B cell (primary cell): ENCODE results near the gene WFS1. TPM values are rescaled to one million over a fixed set of nuclear protein-coding genes. Genes with fewer than 3 reads are reported as not detected.

Experiments used
- ATAC-seq: fragments of 200-7000 bp; cut with Tn5 transposase; one replicate; pipeline ENCODE4 v1.10.0; 2021; ENCODE audit warnings: low read depth, mild to moderate bottlenecking, moderate number of reproducible peaks, moderate library complexity
- CTCF ChIA-PET: fragments of 350-600 bp; sonication (Branson Sonifier 250); formaldehyde crosslinking; loops from one replicate; lab custom pipeline; 2021; ENCODE audit warnings: antibody characterized with exemption, inconsistent platforms; lab: Charles Lee
- POLR2A ChIA-PET: fragments of 350-600 bp; sonication (Branson Sonifier 250); formaldehyde crosslinking; loops from one replicate; lab custom pipeline; 2021; ENCODE audit warnings: antibody characterized with exemption; lab: Charles Lee
- DNase-seq: peaks from one replicate; pipeline ENCODE4 v3.0.0; 2013
- H2AFZ ChIP-seq: 2 replicates; pipeline ENCODE4 v1.6.1; 2012; ENCODE audit warnings: mild to moderate bottlenecking, low read depth, low read length; ENCODE audit not compliant: insufficient read depth, poor library complexity, severe bottlenecking
- H3K27ac ChIP-seq, 2 donors: 1 replicate in 1 of 2; 2 replicates in 1 of 2; pipeline ENCODE4 v1.5.1; 2012 to 2013; ENCODE audit warnings: low read length in 2 of 2, mild to moderate bottlenecking in 2 of 2, moderate library complexity in 1 of 2
- H3K27me3 ChIP-seq, 4 experiments: fragments of 200-600 bp in 1 of 4; sonication (generic) in 1 of 4; replicated peaks in 1 of 4; 1 replicate in 2 of 4; 2 replicates in 2 of 4; pipeline versions ENCODE4 v1.6.1 to v1.7.0; 2013 to 2016; ENCODE audit warnings: low read length in 3 of 4, mild to moderate bottlenecking in 2 of 4, mixed read lengths in 1 of 4, moderate library complexity in 1 of 4; ENCODE audit not compliant: insufficient read depth in 4 of 4, control insufficient read depth in 3 of 4; ENCODE audit errors: control extremely low read depth in 1 of 4
- H3K36me3 ChIP-seq, 2 experiments: replicated peaks in 1 of 2; 1 replicate in 1 of 2; 2 replicates in 1 of 2; pipeline versions ENCODE4 v1.6.1 to v1.7.1; 2013; ENCODE audit warnings: low read length in 1 of 2; ENCODE audit not compliant: insufficient read depth in 2 of 2, control insufficient read depth in 1 of 2; ENCODE audit errors: control extremely low read depth in 1 of 2, extremely low read depth in 1 of 2
- H3K4me1 ChIP-seq, 2 donors: fragments of 200-600 bp in 1 of 2; sonication (generic) in 1 of 2; 1 replicate in 1 of 2; 2 replicates in 1 of 2; pipeline versions ENCODE4 v1.5.1 to v1.6.1; 2013 to 2017; ENCODE audit warnings: low read length in 2 of 2; ENCODE audit not compliant: control insufficient read depth in 2 of 2, insufficient read depth in 2 of 2
- H3K4me2 ChIP-seq: replicated peaks from 2 replicates; pipeline ENCODE3; 2012; ENCODE audit warnings: mild to moderate bottlenecking, low read depth, low read length; ENCODE audit not compliant: poor library complexity, severe bottlenecking
- H3K4me3 ChIP-seq, 5 experiments: fragments of 200-600 bp in 1 of 5; sonication (generic) in 1 of 5; 1 replicate in 3 of 5; 2 replicates in 2 of 5; pipeline versions ENCODE4 v1.5.1 to v1.7.0; 2011 to 2016; ENCODE audit warnings: low read length in 4 of 5, mild to moderate bottlenecking in 4 of 5, low read depth in 2 of 5, control low read depth in 1 of 5, moderate library complexity in 1 of 5; ENCODE audit not compliant: insufficient read depth in 1 of 5; ENCODE audit errors: control extremely low read depth in 1 of 5, extremely low read depth in 1 of 5
- H3K79me2 ChIP-seq: fragments of 200-600 bp; sonication (generic); one replicate; pipeline ENCODE4 v1.6.0; 2016; ENCODE audit warnings: low read length; ENCODE audit not compliant: control insufficient read depth, insufficient read depth
- H3K9ac ChIP-seq: fragments of 200-600 bp; sonication (generic); 2 replicates; pipeline ENCODE4 v1.6.1; 2017; ENCODE audit warnings: mild to moderate bottlenecking, low read length, moderate library complexity
- H3K9me3 ChIP-seq, 3 donors: one replicate each; pipeline versions ENCODE4 v1.6.1 to v1.7.1; 2013; ENCODE audit warnings: low read length in 2 of 3; ENCODE audit not compliant: control insufficient read depth in 2 of 3, insufficient read depth in 1 of 3; ENCODE audit errors: control extremely low read depth in 1 of 3
- H4K20me1 ChIP-seq: 2 replicates; pipeline ENCODE4 v1.6.0; 2012; ENCODE audit warnings: mild to moderate bottlenecking, low read length; ENCODE audit not compliant: insufficient read depth, control insufficient read depth, poor library complexity, severe bottlenecking
- H3K27ac Mint-ChIP-seq: one replicate; pipeline ENCODE4 v1.8.0; 2021; ENCODE audit warnings: mixed read lengths
- H3K27me3 Mint-ChIP-seq: one replicate; pipeline ENCODE4 v1.8.0; 2021; ENCODE audit warnings: mixed read lengths
- H3K4me1 Mint-ChIP-seq: one replicate; pipeline ENCODE4 v1.8.0; 2021; ENCODE audit warnings: mixed read lengths
- H3K4me3 Mint-ChIP-seq: one replicate; pipeline ENCODE4 v1.8.0; 2021; ENCODE audit warnings: mixed read lengths
- H3K9me3 Mint-ChIP-seq: one replicate; pipeline ENCODE4 v1.8.0; 2022; ENCODE audit warnings: mixed read lengths; ENCODE audit not compliant: insufficient read depth
- CTCF ChIP-seq: fragments of 200-600 bp; IDR thresholded peaks from one replicate; pipeline ENCODE4 v1.8.0; 2022; ENCODE audit warnings: antibody characterized with exemption, mild to moderate bottlenecking
- EZH2 ChIP-seq: IDR thresholded peaks from 2 replicates; pipeline ENCODE4 v1.6.1; 2012; ENCODE audit warnings: borderline replicate concordance, low read depth, mild to moderate bottlenecking, moderate library complexity, low read length; ENCODE audit not compliant: insufficient read depth, poor library complexity, severe bottlenecking
- WGBS: methylation state at CpG from one replicate; pipeline ENCODE4 v1.1.5; 2013; ENCODE audit warnings: missing lambda C conversion rate; ENCODE audit not compliant: insufficient coverage; 5-methylcytosine and 5-hydroxymethylcytosine counted together
- intact Hi-C: fragments of 100-400 bp; cut with micrococcal nuclease; formaldehyde crosslinking; loops from one replicate; pipeline ENCODE4 v1.10.0; 2022
- polyA plus RNA-seq: library from polyadenylated mRNA; depleted of rRNA; stranded (reverse); fragments of >200 nt; gene quantifications from 2 replicates; pipeline ENCODE4 v1.2.3, GENCODE V29; 2012
- total RNA-seq, 2 donors: library from RNA; stranded (reverse); fragments of 120-200 nt in 1 of 2; gene quantifications; 1 replicate in 1 of 2; 2 replicates in 1 of 2; pipeline versions ENCODE4 v1.2.3 to v1.2.4, GENCODE V29; 2013 to 2022

WFS1 gene
- total and polyA plus RNA-seq, 2 donors (not counting 1 experiment from before 2014, with no cell fraction given), result 5.8 to 6.7 TPM

- no peaks in the 10 kb centered on the region for H3K9me3 ChIP-seq
- TF ChIP-seq CTCF (no peak), EZH2 (no peak)
- no peak overlapping the region for H3K9ac ChIP-seq
- Mint-ChIP-seq H3K27me3 (no peaks in the 10 kb centered on the region), H3K27ac (no peak overlapping the region), H3K4me1 (no peaks in the 10 kb centered on the region), H3K9me3 (no peaks in the 10 kb centered on the region), H3K4me3 (no peak overlapping the region)
- H4K20me1 ChIP-seq, result no peaks in the 10 kb centered on the region
- H2AFZ ChIP-seq, result no peak overlapping the region
- no peak overlapping the region for H3K27ac ChIP-seq
- H3K4me3 ChIP-seq, result no peak overlapping the region
- ATAC-seq (no peak), DNase-seq (no peak)
- ChIA-PET CTCF (no interaction called here), POLR2A (no interaction called here)
- no peaks in the 10 kb centered on the region for H3K36me3 ChIP-seq
- 97% methylated on average over 9 of the region's 9 CpGs for WGBS
- intact Hi-C loops, result no loop called here
- H3K4me2 ChIP-seq, result no peak overlapping the region
- no peaks in the 10 kb centered on the region for H3K27me3 ChIP-seq
- H3K4me1 ChIP-seq, result no peaks in the 10 kb centered on the region
- H3K79me2 ChIP-seq, result no peaks in the 10 kb centered on the region
These were observed 26.4 kb downstream of the WFS1 start for GRCh38 chr4:6296026-6296425.

GRCh38 chr4:6297266-6297815 is 27.7 kb downstream of the WFS1 start:
- POLR2A ChIA-PET, result no interaction called here
- Mint-ChIP-seq H3K27ac (no peak overlapping the region), H3K4me3 (no peak overlapping the region), H3K4me1 (no peaks in the 10 kb centered on the region), H3K27me3 (no peaks in the 10 kb centered on the region), H3K9me3 (no peaks in the 10 kb centered on the region)
- ATAC-seq (no peak), DNase-seq (no peak)
- no peak overlapping the region for H3K4me3 ChIP-seq
- H3K79me2 ChIP-seq, result no peaks in the 10 kb centered on the region
- no peaks in the 10 kb centered on the region for H3K36me3 ChIP-seq
- CTCF ChIA-PET, result no interaction called here
- 88% methylated on average over 13 of the region's 15 CpGs for WGBS
- no peak overlapping the region for H2AFZ ChIP-seq
- H4K20me1 ChIP-seq, result no peaks in the 10 kb centered on the region
- intact Hi-C loops, result no loop called here
- no peak overlapping the region for H3K27ac ChIP-seq
- peaks cover 0 to 3% (median 0%) of the 10 kb centered on the region in 3 donors for H3K9me3 ChIP-seq
- H3K4me1 ChIP-seq, result no peaks in the 10 kb centered on the region
- H3K9ac ChIP-seq, result no peak overlapping the region
- H3K27me3 ChIP-seq, result no peaks in the 10 kb centered on the region
- no peak overlapping the region for H3K4me2 ChIP-seq
- TF ChIP-seq EZH2 (no peak), CTCF (no peak)
